HUES64 (cell line): Measurements from ENCODE around the gene KMT5B.

ENCODE experiments used
- H3K27ac ChIP-seq: 2 replicates; pipeline ENCODE4 v1.7.0; 2013; ENCODE audit warnings: low read depth, low read length, inconsistent platforms
- H3K27me3 ChIP-seq: 2 replicates; pipeline ENCODE4 v1.6.1; 2013; ENCODE audit warnings: mild to moderate bottlenecking, low read length; ENCODE audit not compliant: insufficient read depth
- H3K36me3 ChIP-seq: 2 replicates; pipeline ENCODE4 v1.6.1; 2013; ENCODE audit warnings: mild to moderate bottlenecking, low read length; ENCODE audit not compliant: insufficient read depth
- H3K4me1 ChIP-seq: 2 replicates; pipeline ENCODE4 v1.6.1; 2013; ENCODE audit warnings: mild to moderate bottlenecking, low read length, moderate library complexity; ENCODE audit not compliant: insufficient read depth
- H3K4me3 ChIP-seq: 2 replicates; pipeline ENCODE4 v1.5.1; 2013; ENCODE audit warnings: mild to moderate bottlenecking, low read length, moderate library complexity
- H3K9ac ChIP-seq: 2 replicates; pipeline ENCODE4 v1.6.1; 2013; ENCODE audit warnings: mild to moderate bottlenecking, low read depth, low read length
- H3K9me3 ChIP-seq: 2 replicates; pipeline ENCODE4 v1.6.1; 2013; ENCODE audit warnings: low read depth, low read length; ENCODE audit not compliant: insufficient read depth
- WGBS: fragments of 150-250, 120-280 bp; methylation state at CpG from one replicate; pipeline ENCODE4 v1.1.7; 2013; ENCODE audit warnings: missing lambda C conversion rate; 5-methylcytosine and 5-hydroxymethylcytosine counted together

KMT5B gene

GRCh38 chr11:68142441-68143309, 70.4 kb downstream of the KMT5B start:
- no peaks in the 10 kb centered on the region for H3K27me3 ChIP-seq
- H3K4me1 ChIP-seq = no peaks in the 10 kb centered on the region
- no peak overlapping the region for H3K9ac ChIP-seq
- H3K27ac ChIP-seq = no peak overlapping the region
- no peaks in the 10 kb centered on the region for H3K36me3 ChIP-seq
- no peak overlapping the region for H3K4me3 ChIP-seq
- WGBS = 89% methylated on average over 16 of the region's 16 CpGs
- H3K9me3 ChIP-seq = no peaks in the 10 kb centered on the region

- Histone ChIP-seq H3K4me1 (no peaks in the 10 kb centered on the region), H3K9me3 (no peaks in the 10 kb centered on the region), H3K27ac (no peak overlapping the region), H3K36me3 (no peaks in the 10 kb centered on the region), H3K27me3 (no peaks in the 10 kb centered on the region), H3K9ac (no peak overlapping the region), H3K4me3 (no peak overlapping the region)
- 94% methylated on average over 13 of the region's 13 CpGs for WGBS
Observed at GRCh38 chr11:68142028-68142412, 71.1 kb downstream of the KMT5B start.

- Histone ChIP-seq H3K4me1 (no peaks in the 10 kb centered on the region), H3K9ac (no peak overlapping the region), H3K27ac (no peak overlapping the region), H3K27me3 (no peaks in the 10 kb centered on the region), H3K4me3 (no peak overlapping the region), H3K36me3 (no peaks in the 10 kb centered on the region), H3K9me3 (no peaks in the 10 kb centered on the region)
- WGBS = 84% methylated on average over 8 of the region's 8 CpGs
Observed at GRCh38 chr11:68141246-68142027, 71.7 kb downstream of the KMT5B start.

- 92% methylated on average over 9 of the region's 9 CpGs for WGBS
- Histone ChIP-seq H3K36me3 (no peaks in the 10 kb centered on the region), H3K27me3 (no peaks in the 10 kb centered on the region), H3K4me1 (no peaks in the 10 kb centered on the region), H3K9me3 (no peaks in the 10 kb centered on the region), H3K9ac (no peak overlapping the region), H3K4me3 (no peak overlapping the region), H3K27ac (no peak overlapping the region)
Observed at GRCh38 chr11:68140496-68141245, 72.4 kb downstream of the KMT5B start.

- Histone ChIP-seq H3K4me1 (no peaks in the 10 kb centered on the region), H3K4me3 (no peak overlapping the region), H3K9ac (no peak overlapping the region), H3K27me3 (no peaks in the 10 kb centered on the region), H3K27ac (no peak overlapping the region), H3K9me3 (peaks cover 18% of the 10 kb centered on the region), H3K36me3 (no peaks in the 10 kb centered on the region)
- 92% methylated on average over 4 of the region's 4 CpGs for WGBS
Observed at GRCh38 chr11:68138237-68138636, 74.9 kb downstream of the KMT5B start.

GRCh38 chr11:68137833-68138232, 75.3 kb downstream of the KMT5B start:
- H3K36me3 ChIP-seq = no peaks in the 10 kb centered on the region
- no peaks in the 10 kb centered on the region for H3K4me1 ChIP-seq
- H3K27ac ChIP-seq = no peak overlapping the region
- no peak overlapping the region for H3K9ac ChIP-seq
- peaks cover 19% of the 10 kb centered on the region for H3K9me3 ChIP-seq
- H3K27me3 ChIP-seq = no peaks in the 10 kb centered on the region
- WGBS = 91% methylated on average over 4 of the region's 5 CpGs
- no peak overlapping the region for H3K4me3 ChIP-seq

- Histone ChIP-seq H3K27me3 (no peaks in the 10 kb centered on the region), H3K27ac (no peak overlapping the region), H3K4me3 (no peak overlapping the region), H3K9me3 (peaks cover 23% of the 10 kb centered on the region), H3K36me3 (no peaks in the 10 kb centered on the region), H3K4me1 (no peaks in the 10 kb centered on the region), H3K9ac (no peak overlapping the region)
- WGBS = 96% methylated on average over 8 of the region's 8 CpGs
Observed at GRCh38 chr11:68136866-68137265, 76.2 kb downstream of the KMT5B start.

GRCh38 chr11:68135161-68135560, 77.9 kb downstream of the KMT5B start:
- 98% methylated on average over 3 of the region's 3 CpGs for WGBS
- Histone ChIP-seq H3K9me3 (peaks cover 38% of the 10 kb centered on the region), H3K27ac (no peak overlapping the region), H3K36me3 (no peaks in the 10 kb centered on the region), H3K4me3 (no peak overlapping the region), H3K27me3 (no peaks in the 10 kb centered on the region), H3K9ac (no peak overlapping the region), H3K4me1 (no peaks in the 10 kb centered on the region)

GRCh38 chr11:68133761-68134160, 79.3 kb downstream of the KMT5B start:
- WGBS = 89% methylated on average over 2 of the region's 2 CpGs
- no peaks in the 10 kb centered on the region for H3K27me3 ChIP-seq
- no peak overlapping the region for H3K27ac ChIP-seq
- H3K9me3 ChIP-seq = peaks cover 41% of the 10 kb centered on the region
- H3K36me3 ChIP-seq = no peaks in the 10 kb centered on the region
- no peak overlapping the region for H3K4me3 ChIP-seq
- H3K9ac ChIP-seq = no peak overlapping the region
- H3K4me1 ChIP-seq = peaks cover 5% of the 10 kb centered on the region

- Histone ChIP-seq H3K9me3 (peaks cover 38% of the 10 kb centered on the region), H3K9ac (no peak overlapping the region), H3K4me3 (no peak overlapping the region), H3K27me3 (no peaks in the 10 kb centered on the region), H3K4me1 (peaks cover 32% of the 10 kb centered on the region), H3K27ac (no peak overlapping the region), H3K36me3 (no peaks in the 10 kb centered on the region)
- WGBS = 91% methylated on average over 1 of the region's 1 CpG
Observed at GRCh38 chr11:68130121-68130520, 83.0 kb downstream of the KMT5B start.
